ENCODE measurements around the gene PRPS2. TPM values are rescaled to one million over a fixed set of nuclear protein-coding genes. Genes with fewer than 3 reads are reported as not detected.
A peak's percentile ranks its signal among the peaks of the same experiment; 100 is the strongest.

Gene PRPS2
- polyA plus RNA-seq, 1 donor from 2014 or later, result 36.9 TPM

- Mint-ChIP-seq H3K9me3 (peaks cover 0 to 2% (median 2%) of the 10 kb centered on the region in 3 donors), H3K27ac (no peak overlapping the region), H3K4me1 (peaks cover 4 to 23% (median 6%) of the 10 kb centered on the region in 3 donors), H3K4me3 (peak overlapping the region; percentile 66 to 92 (median 84)), H3K27me3 (no peaks in the 10 kb centered on the region), H3K36me3 (no peaks in the 10 kb centered on the region)
These were observed 1.5 kb downstream of the PRPS2 start for GRCh38 chrX:12792711-12793110.

- Mint-ChIP-seq H3K4me3 (peak overlapping the region in 1 of 4 donors; percentile 68), H3K9me3 (peaks cover 0 to 2% (median 0%) of the 10 kb centered on the region in 3 donors), H3K27ac (no peak overlapping the region), H3K36me3 (peaks cover 1% of the 10 kb centered on the region), H3K27me3 (no peaks in the 10 kb centered on the region), H3K4me1 (peaks cover 5 to 23% (median 6%) of the 10 kb centered on the region in 3 donors)
These were observed 3.4 kb downstream of the PRPS2 start for GRCh38 chrX:12794654-12795053.

- H3K36me3 Mint-ChIP-seq, result peaks cover 1% of the 10 kb centered on the region
- H3K9me3 Mint-ChIP-seq, result peaks cover 0 to 2% (median 0%) of the 10 kb centered on the region in 3 donors
- peaks cover 1 to 5% (median 4%) of the 10 kb centered on the region in 3 donors for H3K4me1 Mint-ChIP-seq
- no peak overlapping the region for H3K4me3 Mint-ChIP-seq
- H3K27me3 Mint-ChIP-seq, result no peaks in the 10 kb centered on the region
- no peak overlapping the region for H3K27ac Mint-ChIP-seq
These were observed 7.4 kb downstream of the PRPS2 start for GRCh38 chrX:12798601-12799000.

DNA sequence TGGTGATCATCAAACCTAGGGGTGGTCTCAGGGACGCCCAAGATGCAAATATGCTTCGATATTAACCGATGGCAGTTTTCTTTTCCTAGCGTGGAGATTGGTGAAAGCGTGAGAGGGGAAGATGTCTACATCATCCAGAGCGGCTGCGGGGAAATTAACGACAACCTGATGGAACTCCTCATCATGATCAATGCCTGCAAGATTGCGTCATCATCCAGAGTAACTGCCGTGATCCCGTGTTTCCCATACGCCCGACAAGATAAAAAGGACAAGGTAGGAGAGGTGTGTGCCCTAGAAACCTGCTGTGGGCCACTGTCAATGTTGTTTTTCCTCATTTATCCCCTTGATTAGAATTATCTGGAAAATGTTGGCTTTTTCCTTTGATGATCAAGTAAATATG lies 7.9 kb downstream of the PRPS2 start:
- H3K27ac Mint-ChIP-seq, result no peak overlapping the region
- H3K27me3 Mint-ChIP-seq, result no peaks in the 10 kb centered on the region
- peaks cover 1% of the 10 kb centered on the region for H3K36me3 Mint-ChIP-seq
- H3K9me3 Mint-ChIP-seq, result peaks cover 0 to 2% (median 0%) of the 10 kb centered on the region in 3 donors
- H3K4me1 Mint-ChIP-seq, result peaks cover 0 to 5% (median 3%) of the 10 kb centered on the region in 3 donors
- H3K4me3 Mint-ChIP-seq, result no peak overlapping the region

GRCh38 chrX:12802741-12803140 lies 11.5 kb downstream of the PRPS2 start:
- Mint-ChIP-seq H3K9me3 (no peaks in the 10 kb centered on the region), H3K4me1 (peaks cover 0 to 6% (median 0%) of the 10 kb centered on the region in 3 donors), H3K36me3 (peaks cover 1% of the 10 kb centered on the region), H3K27ac (peak overlapping the region in 1 of 3 donors; percentile 71), H3K4me3 (no peak overlapping the region), H3K27me3 (no peaks in the 10 kb centered on the region)

DNA sequence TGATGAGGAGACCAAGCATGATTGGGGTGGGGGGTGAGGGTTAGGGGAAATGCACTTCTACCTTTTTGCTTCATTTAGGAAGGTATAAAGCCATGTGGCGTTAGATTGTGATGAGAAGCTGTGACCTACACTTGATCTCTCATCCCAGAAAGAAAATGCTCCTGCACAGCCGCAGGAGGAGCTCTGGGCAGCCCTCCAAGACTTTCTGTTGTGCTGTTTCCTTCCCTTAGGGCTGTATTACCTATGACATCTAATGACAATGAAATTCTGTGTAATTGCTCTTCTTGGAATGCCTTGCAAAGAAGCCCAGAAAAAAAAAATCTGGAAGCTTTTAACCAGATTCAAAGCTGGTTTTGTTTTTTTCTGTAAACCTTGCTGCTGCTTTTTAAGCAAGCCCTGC lies 13.4 kb downstream of the PRPS2 start:
- Mint-ChIP-seq H3K4me1 (peaks cover 0 to 4% (median 0%) of the 10 kb centered on the region in 3 donors), H3K27ac (peak overlapping the region in 1 of 3 donors; percentile 10), H3K9me3 (no peaks in the 10 kb centered on the region)

DNA sequence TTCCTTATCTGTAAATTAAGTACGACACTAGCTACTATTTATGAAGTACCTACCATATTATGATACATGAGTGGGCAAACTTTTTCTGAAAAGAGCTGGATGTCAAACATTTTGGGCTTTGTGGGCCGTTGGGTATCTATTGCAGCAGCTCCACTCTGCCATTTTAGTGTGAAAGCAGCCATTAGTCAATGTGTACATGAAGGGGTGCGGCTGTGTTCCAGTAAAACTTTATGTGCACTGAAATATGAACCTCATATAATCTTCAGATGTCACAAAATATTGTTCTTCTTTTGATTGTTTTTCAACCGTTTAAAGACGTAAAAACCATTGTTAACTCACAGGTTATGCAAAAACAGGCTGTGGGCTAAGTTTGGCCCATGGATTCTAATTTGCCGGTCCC lies 14.1 kb downstream of the PRPS2 start:
- no peaks in the 10 kb centered on the region for H3K9me3 Mint-ChIP-seq
- H3K4me1 Mint-ChIP-seq, result peaks cover 0 to 4% (median 0%) of the 10 kb centered on the region in 3 donors
- H3K27me3 Mint-ChIP-seq, result no peaks in the 10 kb centered on the region
- no peak overlapping the region for H3K27ac Mint-ChIP-seq
- no peak overlapping the region for H3K4me3 Mint-ChIP-seq
- H3K36me3 Mint-ChIP-seq, result no peaks in the 10 kb centered on the region

More for the DNA sequence above, 13.4 kb downstream of the PRPS2 start:
- Mint-ChIP-seq H3K36me3 (no peaks in the 10 kb centered on the region), H3K4me3 (no peak overlapping the region), H3K27me3 (no peaks in the 10 kb centered on the region)

- Mint-ChIP-seq H3K27me3 (no peaks in the 10 kb centered on the region), H3K4me1 (peaks cover 0 to 5% (median 4%) of the 10 kb centered on the region in 3 donors), H3K4me3 (no peak overlapping the region), H3K9me3 (no peaks in the 10 kb centered on the region), H3K27ac (no peak overlapping the region), H3K36me3 (no peaks in the 10 kb centered on the region)
These were observed 20.4 kb downstream of the PRPS2 start for GRCh38 chrX:12811658-12812057.

DNA sequence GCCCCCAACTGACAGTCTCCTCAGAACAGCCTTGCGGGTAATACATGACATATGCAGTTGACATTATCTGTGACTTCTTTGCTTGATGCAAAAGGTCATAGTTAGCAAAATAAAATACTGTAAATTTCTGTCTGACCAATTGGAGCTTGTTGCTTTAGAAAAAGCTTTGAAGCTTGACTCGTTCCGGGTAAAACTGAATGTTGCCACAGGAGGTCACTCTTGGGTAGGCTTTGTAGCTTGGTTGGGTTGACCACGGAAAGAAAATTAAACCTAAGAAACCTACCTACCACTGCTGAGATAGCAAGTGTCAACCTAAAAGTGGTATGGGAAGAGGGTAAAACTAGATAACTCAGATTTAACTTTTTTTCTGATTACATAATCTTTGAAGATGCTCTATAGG lies 23.2 kb downstream of the PRPS2 start:
- Mint-ChIP-seq H3K27me3 (peaks cover 2% of the 10 kb centered on the region), H3K4me3 (no peak overlapping the region)

GRCh38 chrX:12817528-12817927 lies 26.3 kb downstream of the PRPS2 start:
- H3K4me1 Mint-ChIP-seq, result peaks cover 0 to 5% (median 4%) of the 10 kb centered on the region in 3 donors
- H3K9me3 Mint-ChIP-seq, result no peaks in the 10 kb centered on the region
- no peak overlapping the region for H3K4me3 Mint-ChIP-seq
- no peak overlapping the region for H3K27ac Mint-ChIP-seq
- H3K36me3 Mint-ChIP-seq, result peaks cover 3% of the 10 kb centered on the region
- H3K27me3 Mint-ChIP-seq, result peaks cover 2% of the 10 kb centered on the region

More for the DNA sequence above, 23.2 kb downstream of the PRPS2 start:
- Mint-ChIP-seq H3K36me3 (no peaks in the 10 kb centered on the region), H3K27ac (no peak overlapping the region), H3K9me3 (no peaks in the 10 kb centered on the region), H3K4me1 (peaks cover 0 to 5% (median 4%) of the 10 kb centered on the region in 3 donors)

GRCh38 chrX:12819222-12819621 lies 28.0 kb downstream of the PRPS2 start:
- no peaks in the 10 kb centered on the region for H3K9me3 Mint-ChIP-seq
- peaks cover 3% of the 10 kb centered on the region for H3K36me3 Mint-ChIP-seq
- H3K4me1 Mint-ChIP-seq, result peaks cover 0 to 5% (median 4%) of the 10 kb centered on the region in 3 donors
- peaks cover 2% of the 10 kb centered on the region for H3K27me3 Mint-ChIP-seq
- no peak overlapping the region for H3K4me3 Mint-ChIP-seq
- no peak overlapping the region for H3K27ac Mint-ChIP-seq

DNA sequence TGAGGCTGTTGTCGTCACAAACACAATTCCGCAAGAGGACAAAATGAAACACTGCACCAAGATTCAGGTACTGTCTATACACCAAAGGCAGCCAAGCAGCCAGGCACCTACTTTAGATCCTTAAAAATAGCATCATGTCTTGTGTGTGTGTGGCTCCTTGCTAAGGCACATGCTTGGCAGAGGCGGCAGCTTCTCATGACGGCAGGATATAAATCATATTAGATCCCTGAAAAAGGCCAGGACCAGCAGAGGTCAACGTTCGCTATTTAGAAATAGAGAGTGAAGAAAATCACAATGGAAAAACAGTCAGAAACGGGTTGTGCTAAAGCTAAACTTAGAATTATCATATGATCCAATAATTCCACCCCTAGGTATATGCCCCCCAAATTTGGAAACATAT lies 29.5 kb downstream of the PRPS2 start:
- Mint-ChIP-seq H3K27me3 (peaks cover 2% of the 10 kb centered on the region), H3K4me1 (peaks cover 0 to 1% (median 0%) of the 10 kb centered on the region in 3 donors), H3K9me3 (no peaks in the 10 kb centered on the region), H3K27ac (no peak overlapping the region), H3K4me3 (no peak overlapping the region), H3K36me3 (peaks cover 3% of the 10 kb centered on the region)

GRCh38 chrX:12824944-12825343 lies 33.7 kb downstream of the PRPS2 start:
- Mint-ChIP-seq H3K9me3 (no peaks in the 10 kb centered on the region), H3K27ac (no peak overlapping the region), H3K36me3 (peaks cover 3% of the 10 kb centered on the region), H3K4me3 (no peak overlapping the region), H3K4me1 (peaks cover 0 to 1% (median 0%) of the 10 kb centered on the region in 3 donors), H3K27me3 (no peaks in the 10 kb centered on the region)

DNA sequence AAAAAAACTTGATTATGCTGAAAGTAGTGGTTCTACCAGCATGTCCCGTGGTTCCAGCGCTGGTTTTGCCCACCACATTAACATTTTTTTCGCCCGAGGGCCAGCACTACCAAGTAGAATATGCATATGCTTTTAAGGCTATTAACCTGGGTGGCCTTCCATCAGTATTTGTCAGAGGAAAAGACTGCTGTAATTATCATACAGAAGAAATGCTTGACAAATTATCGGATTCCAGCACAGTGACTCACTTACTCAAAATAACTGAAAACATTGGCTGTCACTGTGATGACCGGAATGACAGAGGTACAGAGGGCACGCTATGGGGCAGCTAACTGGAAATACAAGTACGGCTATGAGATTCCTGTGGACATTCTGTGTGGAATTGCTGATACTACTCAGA lies 34.6 kb downstream of the PRPS2 start:
- Mint-ChIP-seq H3K36me3 (peaks cover 3% of the 10 kb centered on the region), H3K4me3 (no peak overlapping the region), H3K27me3 (no peaks in the 10 kb centered on the region), H3K27ac (no peak overlapping the region), H3K9me3 (no peaks in the 10 kb centered on the region), H3K4me1 (peaks cover 0 to 1% (median 0%) of the 10 kb centered on the region in 3 donors)

DNA sequence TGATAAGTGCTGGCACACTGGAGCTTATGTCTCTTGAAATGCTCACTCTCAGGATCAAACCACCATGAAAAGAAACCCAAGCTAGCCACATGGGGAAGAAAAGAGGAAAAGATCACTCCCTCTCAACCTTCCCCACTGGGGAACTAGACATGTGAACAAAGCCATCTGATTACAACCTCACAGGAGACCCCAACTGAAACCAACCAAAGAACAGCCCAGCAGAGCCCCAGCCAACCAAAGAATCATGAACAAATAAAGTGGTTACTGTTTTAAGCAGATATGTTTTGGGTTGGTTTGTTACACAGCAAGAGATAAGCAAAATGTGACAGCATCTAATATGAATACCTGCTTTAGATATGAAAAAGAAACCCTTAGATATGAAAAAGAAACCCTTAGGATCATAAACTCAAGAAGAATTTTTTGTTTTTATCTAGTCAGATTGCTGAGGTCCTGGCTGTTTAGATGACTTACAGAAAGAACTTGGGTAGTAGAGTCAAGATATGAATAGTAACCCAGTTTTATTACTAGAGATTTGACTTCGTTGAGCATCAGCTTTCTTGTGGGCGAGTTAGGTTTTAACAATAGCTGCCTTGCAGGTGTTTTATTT lies 52.0 kb downstream of the PRPS2 start:
- Mint-ChIP-seq H3K27ac (peak overlapping the region; percentile 75 to 89 (median 79)), H3K4me1 (peaks cover 7 to 12% (median 10%) of the 10 kb centered on the region in 3 donors), H3K4me3 (peak overlapping the region; percentile 61 to 84 (median 72)), H3K9me3 (no peaks in the 10 kb centered on the region), H3K27me3 (peaks cover 1% of the 10 kb centered on the region), H3K36me3 (no peaks in the 10 kb centered on the region)
